ENCODE data around the gene HS6ST1. TPM values are rescaled to one million over a fixed set of nuclear protein-coding genes. Genes with fewer than 3 reads are reported as not detected.

The HS6ST1 gene
- total and polyA plus RNA-seq, 9 donors, result 12.9 to 62.5 (median 45.3) TPM

GRCh38 chr2:128290356-128290755 is 28.3 kb downstream of the HS6ST1 start:
- Histone ChIP-seq H3K36me3 (no peaks in the 10 kb centered on the region), H3K4me1 (ENCODE audit: insufficient read depth) (peaks cover 20% of the 10 kb centered on the region), H3K27me3 (no peaks in the 10 kb centered on the region), H3K9me3 (no peaks in the 10 kb centered on the region), H3K27ac (no peak overlapping the region), H3K4me3 (no peak overlapping the region)
- no peak for DNase-seq
- WGBS, 3 donors, result 92 to 99% (median 98%) methylated on average over 3 of the region's 3 CpGs
- intact Hi-C loops (cut with DNase I), result no loop called here
- no peak for TF ChIP-seq CTCF (IDR thresholded peaks at IDR 0.05)
- TF ChIP-seq EP300 (IDR thresholded peaks at IDR 0.05), result no peak
- TF ChIP-seq POLR2A (IDR thresholded peaks at IDR 0.05), result no peak

DNA sequence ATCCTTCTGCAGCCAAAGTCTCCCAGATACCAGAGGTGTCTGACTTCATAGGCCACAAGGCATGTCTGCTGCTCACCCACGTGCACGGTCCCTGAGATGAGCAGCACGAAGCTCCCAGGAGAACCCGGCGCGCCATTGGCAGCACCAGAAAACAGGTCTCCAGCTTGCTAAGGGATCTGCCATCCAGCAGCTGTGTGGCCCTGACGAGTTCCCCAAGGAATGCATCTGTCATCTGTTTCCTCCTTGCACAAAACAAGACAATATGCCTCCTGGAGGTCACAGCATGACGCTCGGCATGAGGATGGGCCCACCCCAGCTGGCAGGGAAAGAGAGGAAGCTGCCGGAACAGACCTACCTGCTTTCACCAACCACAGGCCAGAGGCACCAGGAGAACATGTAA is 29.2 kb downstream of the HS6ST1 start:
- no peaks in the 10 kb centered on the region for H3K27me3 ChIP-seq
- no peak overlapping the region for H3K4me3 ChIP-seq
- DNase-seq, result peak in 1 of 5 donors; percentile 23
- TF ChIP-seq CTCF (IDR thresholded peaks at IDR 0.05), result no peak
- no peak for TF ChIP-seq EP300 (IDR thresholded peaks at IDR 0.05)
- no peak for TF ChIP-seq POLR2A (IDR thresholded peaks at IDR 0.05)
- H3K9me3 ChIP-seq, result no peaks in the 10 kb centered on the region
- 87 to 91% (median 88%) methylated on average over 10 of the region's 10 CpGs for WGBS, 3 donors
- H3K4me1 ChIP-seq (ENCODE audit: insufficient read depth), result peaks cover 16% of the 10 kb centered on the region
- intact Hi-C loops (cut with DNase I), result no loop called here
- no peak overlapping the region for H3K27ac ChIP-seq
- H3K36me3 ChIP-seq, result no peaks in the 10 kb centered on the region

DNA sequence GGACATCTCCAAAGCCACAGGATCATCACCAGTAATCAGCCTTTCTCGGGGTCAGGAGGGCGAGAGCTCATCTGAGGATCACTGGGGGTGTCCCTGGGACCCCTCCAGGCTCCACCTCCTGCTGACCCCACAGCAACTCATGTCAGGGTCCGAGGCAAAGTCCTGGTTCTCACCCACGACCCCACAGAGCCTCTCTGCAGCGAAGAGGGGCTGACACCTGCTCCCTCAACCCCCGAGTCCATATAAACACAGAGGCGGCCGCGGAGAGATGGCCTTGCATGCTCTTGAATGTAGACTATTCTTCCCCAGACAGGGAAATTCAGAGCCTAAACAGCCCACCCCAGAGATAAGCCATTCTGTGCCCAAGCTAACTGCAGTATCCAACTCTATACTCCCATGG is 29.9 kb downstream of the HS6ST1 start:
- peak in 1 of 5 donors; percentile 9 for DNase-seq
- 85 to 91% (median 88%) methylated on average over 9 of the region's 9 CpGs for WGBS, 3 donors
- intact Hi-C loops (cut with DNase I), result no loop called here
- no peak overlapping the region for H3K4me3 ChIP-seq
- no peaks in the 10 kb centered on the region for H3K9me3 ChIP-seq
- no peak for TF ChIP-seq POLR2A (IDR thresholded peaks at IDR 0.05)
- TF ChIP-seq CTCF (IDR thresholded peaks at IDR 0.05), result no peak
- no peak for TF ChIP-seq EP300 (IDR thresholded peaks at IDR 0.05)
- H3K36me3 ChIP-seq, result no peaks in the 10 kb centered on the region
- no peak overlapping the region for H3K27ac ChIP-seq
- H3K4me1 ChIP-seq (ENCODE audit: insufficient read depth), result peaks cover 16% of the 10 kb centered on the region
- no peaks in the 10 kb centered on the region for H3K27me3 ChIP-seq

- peaks cover 16% of the 10 kb centered on the region for H3K4me1 ChIP-seq (ENCODE audit: insufficient read depth)
- no peak for TF ChIP-seq EP300 (IDR thresholded peaks at IDR 0.05)
- TF ChIP-seq POLR2A (IDR thresholded peaks at IDR 0.05), result no peak
- TF ChIP-seq CTCF (IDR thresholded peaks at IDR 0.05), result no peak
These were observed 30.6 kb downstream of the HS6ST1 start for GRCh38 chr2:128287780-128288735.

More at GRCh38 chr2:128287780-128288735, 30.6 kb downstream of the HS6ST1 start:
- no peaks in the 10 kb centered on the region for H3K9me3 ChIP-seq
- H3K4me3 ChIP-seq, result no peak overlapping the region
- intact Hi-C loops (cut with DNase I), result no loop called here
- no peaks in the 10 kb centered on the region for H3K36me3 ChIP-seq
- DNase-seq, result peak in 2 of 5 donors; percentile 16 to 27
- H3K27ac ChIP-seq, result no peak overlapping the region
- no peaks in the 10 kb centered on the region for H3K27me3 ChIP-seq
- 91 to 94% (median 92%) methylated on average over 23 of the region's 23 CpGs for WGBS, 3 donors
